GM12875 (cell line): ENCODE data around the gene LRRC2.
"Not testable (repeated sequence)": the region's sequence is repeated elsewhere in the genome, so short reads cannot be mapped to it uniquely, and the experiment has no call there.

Experiments used
- H3K4me3 ChIP-seq: one replicate; pipeline ENCODE4 v1.5.1; 2011; ENCODE audit warnings: low read depth, low read length, control low read depth
- CTCF ChIP-seq: IDR thresholded peaks from 2 replicates; pipeline ENCODE4 v1.5.1; 2011; ENCODE audit warnings: low read depth, mild to moderate bottlenecking, control low read depth, inconsistent platforms, low read length, moderate library complexity, borderline replicate concordance; ENCODE audit not compliant: insufficient read depth

The LRRC2 gene

DNA sequence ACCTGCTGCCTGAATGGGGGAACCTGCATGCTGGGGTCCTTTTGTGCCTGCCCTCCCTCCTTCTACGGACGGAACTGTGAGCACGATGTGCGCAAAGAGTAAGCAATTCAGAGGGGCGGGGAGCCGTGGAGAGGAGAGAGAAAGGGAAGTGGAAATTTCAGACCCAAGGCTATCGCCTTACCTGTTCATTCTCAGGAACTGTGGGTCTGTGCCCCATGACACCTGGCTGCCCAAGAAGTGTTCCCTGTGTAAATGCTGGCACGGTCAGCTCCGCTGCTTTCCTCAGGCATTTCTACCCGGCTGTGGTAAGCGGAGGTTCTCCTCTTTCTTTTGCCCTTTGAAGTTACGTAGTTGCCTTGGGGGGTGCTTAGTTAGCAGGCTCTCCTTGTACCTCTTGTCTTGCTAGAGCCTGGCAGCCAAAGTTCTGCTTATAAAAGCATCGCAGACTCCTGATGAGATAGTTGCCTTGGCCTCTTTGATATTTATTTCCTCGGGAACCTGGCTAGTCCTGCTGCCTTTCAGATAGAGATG, 13.7 kb upstream of the LRRC2 start:
- no peak for TF ChIP-seq CTCF
- H3K4me3 ChIP-seq, result no peak overlapping the region

DNA sequence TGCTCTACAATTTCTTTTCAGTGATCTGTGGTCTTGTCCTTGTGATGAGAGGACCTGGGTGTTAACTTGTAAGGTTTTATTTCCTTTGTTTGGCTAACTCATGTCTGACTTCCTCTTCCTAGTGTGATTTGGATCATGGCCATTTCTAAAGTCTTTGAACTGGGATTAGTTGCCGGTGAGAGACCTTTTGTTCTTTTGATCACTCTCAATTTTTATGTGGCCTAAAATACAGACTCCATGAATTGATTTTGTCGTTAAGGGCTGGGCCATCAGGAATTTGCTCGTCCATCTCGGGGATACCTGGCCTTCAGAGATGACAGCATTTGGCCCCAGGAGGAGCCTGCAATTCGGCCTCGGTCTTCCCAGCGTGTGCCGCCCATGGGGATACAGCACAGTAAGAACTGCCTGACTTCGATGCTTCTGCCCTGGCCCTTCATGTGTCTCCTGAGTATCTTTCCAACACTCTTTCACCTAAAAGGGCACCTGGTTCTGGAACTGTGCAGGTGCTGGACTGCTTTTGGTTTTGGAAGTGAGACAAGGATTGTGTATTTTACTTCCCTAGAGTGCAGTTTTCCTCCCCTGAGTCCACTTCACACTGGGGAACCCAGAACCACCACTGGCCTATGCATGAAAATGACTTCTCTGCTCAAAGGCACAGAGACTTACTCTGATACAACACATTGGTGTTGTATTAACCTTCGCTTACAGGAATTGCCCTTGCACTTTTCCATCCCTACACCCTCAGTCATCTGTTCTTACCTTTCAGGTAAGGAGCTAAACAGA, 13.1 kb upstream of the LRRC2 start:
- no peak for TF ChIP-seq CTCF
- H3K4me3 ChIP-seq, result no peak overlapping the region

GRCh38 chr3:46577580-46578249, 11.6 kb upstream of the LRRC2 start:
- H3K4me3 ChIP-seq, result not testable (repeated sequence)

DNA sequence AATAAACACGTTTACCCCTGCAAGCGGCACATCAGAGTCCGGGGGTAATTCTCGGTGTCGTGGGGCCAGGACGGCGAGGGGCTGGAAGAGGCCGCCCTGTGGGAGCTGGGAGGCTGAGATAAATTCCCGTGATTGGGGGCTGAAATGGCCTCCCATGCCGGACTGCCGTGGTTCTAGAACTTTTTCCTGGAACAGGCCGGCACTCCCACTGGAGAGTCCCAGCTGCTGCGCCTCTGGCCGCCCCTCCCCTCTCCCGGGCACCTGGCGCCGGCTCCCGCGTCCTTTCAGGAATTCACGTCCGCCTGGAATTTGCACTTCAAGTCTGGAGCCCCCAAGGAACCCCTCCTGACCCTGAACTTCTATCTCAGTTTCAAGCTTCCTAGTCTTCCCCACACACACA, 10.8 kb upstream of the LRRC2 start:
- TF ChIP-seq CTCF, result no peak
- H3K4me3 ChIP-seq, result no peak overlapping the region

- H3K4me3 ChIP-seq, result no peak overlapping the region
- TF ChIP-seq CTCF, result no peak
These were observed 10.3 kb upstream of the LRRC2 start for GRCh38 chr3:46576386-46576785.

GRCh38 chr3:46575577-46576222, 9.6 kb upstream of the LRRC2 start:
- no peak for TF ChIP-seq CTCF
- H3K4me3 ChIP-seq, result no peak overlapping the region

DNA sequence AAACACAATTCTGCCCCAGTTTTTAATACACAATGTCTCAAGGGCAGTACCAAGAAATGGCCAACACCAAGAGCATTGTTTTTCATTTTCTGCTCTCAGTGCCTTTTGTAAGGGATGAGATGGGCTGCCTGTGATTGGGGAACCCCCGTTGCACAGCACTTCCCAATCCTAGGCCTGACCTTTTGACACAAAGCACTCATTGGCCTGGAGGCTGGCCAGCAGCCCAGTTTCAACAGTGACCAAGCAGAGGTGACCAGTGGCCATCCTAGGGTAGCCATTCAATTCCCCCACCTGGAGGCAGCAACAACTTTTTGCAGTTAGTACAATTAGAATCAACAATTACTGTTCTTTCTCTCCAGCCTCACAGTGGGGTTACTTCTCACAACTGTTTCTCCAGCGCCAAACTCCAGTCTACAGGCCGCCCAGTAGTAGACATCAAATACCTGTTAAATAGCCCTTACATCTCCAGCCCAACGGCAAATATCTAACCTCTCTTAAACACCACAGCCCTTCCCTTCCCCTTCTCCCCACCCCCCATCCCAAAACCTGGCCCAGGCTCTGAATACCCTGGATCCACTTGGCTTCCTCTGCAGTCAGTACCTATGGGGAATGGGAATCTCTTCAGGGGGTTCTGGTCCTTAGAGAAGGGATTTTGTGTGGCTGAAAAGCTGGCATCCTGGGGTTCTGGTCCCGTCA, 8.9 kb upstream of the LRRC2 start:
- no peak for TF ChIP-seq CTCF
- H3K4me3 ChIP-seq, result no peak overlapping the region
